ENCODE measurements around the gene ITPR3. TPM values are rescaled to one million over a fixed set of nuclear protein-coding genes. Genes with fewer than 3 reads are reported as not detected.

Gene ITPR3
- total RNA-seq, 3 donors from 2014 or later (not counting 1 experiment from before 2014, with no cell fraction given) = 45.5 to 66.7 (median 46.0) TPM

DNA sequence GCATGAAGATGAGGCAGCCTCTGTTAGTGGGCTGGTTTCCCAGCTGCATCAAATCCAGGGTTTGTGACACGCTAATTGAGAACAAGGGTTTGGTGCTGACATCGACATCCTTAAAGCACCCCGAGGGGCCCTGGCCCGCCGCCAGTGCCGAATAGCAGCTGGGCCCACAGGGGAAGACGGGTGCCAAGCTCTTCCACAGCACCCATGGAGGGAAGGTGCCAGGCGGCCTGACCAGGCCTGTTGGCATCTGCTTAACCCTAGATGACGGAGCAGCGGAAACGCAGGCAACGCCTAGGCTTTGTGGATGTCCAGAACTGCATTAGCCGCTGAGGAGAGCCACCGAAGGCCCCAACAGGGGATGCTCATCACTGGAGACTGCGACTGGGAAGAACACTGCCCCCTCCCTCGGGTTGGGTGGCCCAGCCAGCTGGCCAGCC lies 74.3 kb downstream of the ITPR3 start:
- TF ChIP-seq CTCF (IDR thresholded peaks at IDR 0.05) = no peak
- Histone ChIP-seq H3K4me1 (ENCODE audit: control insufficient read depth, insufficient read depth, low read length) (peaks cover 62% of the 10 kb centered on the region), H3K27me3 (ENCODE audit: control insufficient read depth, insufficient read depth, low read length) (no peaks in the 10 kb centered on the region), H3K27ac (ENCODE audit: low read length) (peak overlapping the region; percentile 83), H3K4me3 (ENCODE audit: low read length) (no peak overlapping the region), H3K36me3 (ENCODE audit: control insufficient read depth, insufficient read depth, low read length) (peaks cover 53% of the 10 kb centered on the region), H3K9me3 (ENCODE audit: control insufficient read depth, insufficient read depth, low read length) (no peaks in the 10 kb centered on the region)
- no peaks in the 10 kb centered on the region for H3K36me3 Mint-ChIP-seq
- no peaks in the 10 kb centered on the region for H3K9me3 Mint-ChIP-seq
- ATAC-seq (no peak), DNase-seq (no peak)
- H3K27me3 Mint-ChIP-seq (ENCODE audit: low read depth in 2 of 2) = no peaks in the 10 kb centered on the region
- 91% methylated on average over 16 of the region's 16 CpGs for WGBS (ENCODE audit: insufficient coverage)
- H3K4me3 Mint-ChIP-seq = no peak overlapping the region
- peaks cover 27 to 36% of the 10 kb centered on the region in 2 donors for H3K4me1 Mint-ChIP-seq
- H3K27ac Mint-ChIP-seq = peak overlapping the region; percentile 96 to 98
- intact Hi-C loops (cut with micrococcal nuclease) = no loop called here

- Histone ChIP-seq H3K36me3 (ENCODE audit: control insufficient read depth, insufficient read depth, low read length) (peaks cover 47% of the 10 kb centered on the region), H3K4me1 (ENCODE audit: control insufficient read depth, insufficient read depth, low read length) (peaks cover 64% of the 10 kb centered on the region), H3K27ac (ENCODE audit: low read length) (peak overlapping the region; percentile 83), H3K4me3 (ENCODE audit: low read length) (no peak overlapping the region), H3K27me3 (ENCODE audit: control insufficient read depth, insufficient read depth, low read length) (no peaks in the 10 kb centered on the region), H3K9me3 (ENCODE audit: control insufficient read depth, insufficient read depth, low read length) (no peaks in the 10 kb centered on the region)
- H3K27ac Mint-ChIP-seq = peak overlapping the region; percentile 96 to 98
- H3K4me3 Mint-ChIP-seq = no peak overlapping the region
- intact Hi-C loops (cut with micrococcal nuclease) = no loop called here
- ATAC-seq = no peak
- DNase-seq = no peak
- TF ChIP-seq CTCF (IDR thresholded peaks at IDR 0.05) = no peak
- H3K4me1 Mint-ChIP-seq = peaks cover 27 to 37% of the 10 kb centered on the region in 2 donors
- 95% methylated on average over 9 of the region's 10 CpGs for WGBS (ENCODE audit: insufficient coverage)
- no peaks in the 10 kb centered on the region for H3K27me3 Mint-ChIP-seq (ENCODE audit: low read depth in 2 of 2)
- no peaks in the 10 kb centered on the region for H3K36me3 Mint-ChIP-seq
- H3K9me3 Mint-ChIP-seq = no peaks in the 10 kb centered on the region
These were observed 75.0 kb downstream of the ITPR3 start for GRCh38 chr6:33696076-33696475.

DNA sequence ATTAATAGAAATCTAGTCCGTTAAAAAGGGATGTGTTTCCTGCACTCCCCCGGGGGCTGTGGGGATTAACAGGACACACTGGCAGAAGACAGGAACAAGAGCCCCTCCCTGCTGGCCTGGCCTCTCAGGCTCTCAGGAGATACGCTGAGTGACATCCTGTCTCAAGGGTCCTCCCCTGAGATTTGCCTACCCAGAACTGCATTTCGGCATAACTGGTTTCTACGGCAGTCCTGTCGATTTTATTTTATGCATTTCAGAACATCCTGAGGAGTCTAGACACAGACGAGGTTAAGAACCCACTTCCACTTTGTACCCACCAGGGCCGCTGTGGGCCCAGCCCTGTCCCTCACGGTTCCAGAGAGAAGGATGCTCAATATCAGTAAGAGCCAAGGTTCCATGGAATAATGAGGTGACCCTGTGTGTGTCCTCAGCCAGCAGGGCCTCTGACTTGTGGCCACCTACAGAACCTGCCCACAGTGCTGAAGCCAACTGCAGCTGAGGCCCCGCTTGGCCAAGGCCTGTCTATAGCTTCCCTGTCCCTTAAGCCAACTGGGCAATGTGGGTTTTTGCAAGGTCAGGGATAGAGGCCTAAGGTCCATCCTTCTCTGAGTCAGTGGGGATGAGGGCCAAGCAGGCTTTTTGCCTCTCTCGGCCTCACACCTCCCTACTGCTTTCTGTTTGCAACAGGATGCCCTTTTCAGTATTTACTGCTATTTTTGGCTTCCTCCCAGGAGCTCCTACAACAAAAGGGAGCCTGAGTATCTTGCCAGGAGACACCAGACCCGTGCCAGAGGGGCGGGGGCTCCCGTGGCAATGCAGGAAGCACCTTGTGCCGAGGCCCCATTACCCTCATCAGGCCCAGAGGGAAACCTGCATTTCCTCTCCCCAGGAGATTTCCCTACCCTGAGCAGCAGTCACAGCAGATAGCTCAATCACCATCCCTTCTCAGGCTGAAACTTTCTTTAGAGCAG lies 75.7 kb downstream of the ITPR3 start:
- no peaks in the 10 kb centered on the region for H3K36me3 Mint-ChIP-seq
- peak in 1 of 2 donors; percentile 71 for DNase-seq
- no peak overlapping the region for H3K4me3 ChIP-seq (ENCODE audit: low read length)

More for the DNA sequence above, 75.7 kb downstream of the ITPR3 start:
- Mint-ChIP-seq H3K9me3 (no peaks in the 10 kb centered on the region), H3K27me3 (ENCODE audit: low read depth in 2 of 2) (no peaks in the 10 kb centered on the region), H3K27ac (peak overlapping the region; percentile 96 to 98), H3K4me3 (peak overlapping the region; percentile 42), H3K4me1 (peaks cover 27 to 37% of the 10 kb centered on the region in 2 donors)
- WGBS (ENCODE audit: insufficient coverage) = 26% methylated on average over 15 of the region's 15 CpGs
- H3K27me3 ChIP-seq (ENCODE audit: control insufficient read depth, insufficient read depth, low read length) = no peaks in the 10 kb centered on the region
- H3K9me3 ChIP-seq (ENCODE audit: control insufficient read depth, insufficient read depth, low read length) = no peaks in the 10 kb centered on the region
- H3K36me3 ChIP-seq (ENCODE audit: control insufficient read depth, insufficient read depth, low read length) = peaks cover 40% of the 10 kb centered on the region
- H3K27ac ChIP-seq (ENCODE audit: low read length) = peak overlapping the region; percentile 83
- ATAC-seq = no peak
- no peak for TF ChIP-seq CTCF (IDR thresholded peaks at IDR 0.05)
- peaks cover 62% of the 10 kb centered on the region for H3K4me1 ChIP-seq (ENCODE audit: control insufficient read depth, insufficient read depth, low read length)
- intact Hi-C loops (cut with micrococcal nuclease) = no loop called here

Data from natural killer cell (primary cell).